Neural progenitor cell (in vitro differentiated cells): ENCODE results near the gene RRBP1. TPM values are rescaled to one million over a fixed set of nuclear protein-coding genes. Genes with fewer than 3 reads are reported as not detected.

Experiments used
- DNase-seq: peaks from one replicate; pipeline ENCODE4 v3.0.0-alpha.2; 2016; ENCODE audit warnings: low spot score
- H2AFZ ChIP-seq: fragments of 200-600 bp; sonication (generic); replicated peaks from 2 replicates; pipeline ENCODE4 v1.6.1; 2016; ENCODE audit warnings: antibody characterized with exemption
- H3F3A ChIP-seq: fragments of 200-600 bp; sonication (generic); 2 replicates; pipeline ENCODE4 v1.6.1; 2016; ENCODE audit warnings: antibody characterized with exemption, low read depth
- H3K27ac ChIP-seq: fragments of 200-600 bp; sonication (generic); 2 replicates; pipeline ENCODE4 v1.5.1; 2016; ENCODE audit warnings: mild to moderate bottlenecking
- H3K27me3 ChIP-seq: fragments of 200-600 bp; sonication (generic); 2 replicates; pipeline ENCODE4 v1.6.1; 2016; ENCODE audit warnings: mild to moderate bottlenecking, moderate library complexity
- H3K36me3 ChIP-seq: fragments of 200-600 bp; sonication (generic); 2 replicates; pipeline ENCODE4 v1.5.1; 2016
- H3K4me1 ChIP-seq: fragments of 200-600 bp; sonication (generic); 2 replicates; pipeline ENCODE4 v1.6.1; 2016; ENCODE audit warnings: mixed run types
- H3K4me2 ChIP-seq: fragments of 200-600 bp; sonication (generic); 2 replicates; pipeline ENCODE4 v1.6.1; 2016
- H3K4me3 ChIP-seq: fragments of 200-600 bp; sonication (generic); 2 replicates; pipeline ENCODE4 v1.5.1; 2016
- H3K79me2 ChIP-seq: fragments of 200-600 bp; sonication (generic); 2 replicates; pipeline ENCODE4 v1.6.1; 2016; ENCODE audit warnings: low read depth
- H3K9ac ChIP-seq: fragments of 200-600 bp; sonication (generic); 2 replicates; pipeline ENCODE4 v1.6.1; 2016
- H3K9me3 ChIP-seq: fragments of 200-600 bp; sonication (generic); 2 replicates; pipeline ENCODE4 v1.5.1; 2016; ENCODE audit warnings: low read depth
- H4K20me1 ChIP-seq: fragments of 200-600 bp; sonication (generic); 2 replicates; pipeline ENCODE4 v1.6.1; 2016; ENCODE audit warnings: low read depth
- H3K27ac Mint-ChIP-seq: 3 replicates; pipeline ENCODE4 v1.8.0; 2021; ENCODE audit warnings: mixed read lengths
- H3K27me3 Mint-ChIP-seq: 2 replicates; pipeline ENCODE4 v1.8.0; 2022; ENCODE audit warnings: low read depth, mild to moderate bottlenecking, inconsistent platforms, moderate library complexity, mixed read lengths; ENCODE audit not compliant: insufficient read depth
- H3K36me3 Mint-ChIP-seq: 3 replicates; pipeline ENCODE4 v1.8.0; 2021; ENCODE audit warnings: mixed read lengths
- H3K4me1 Mint-ChIP-seq: 3 replicates; pipeline ENCODE4 v1.8.0; 2021; ENCODE audit warnings: mixed read lengths
- H3K4me3 Mint-ChIP-seq: 3 replicates; pipeline ENCODE4 v1.8.0; 2021; ENCODE audit warnings: mild to moderate bottlenecking, moderate library complexity, mixed read lengths
- H3K9me3 Mint-ChIP-seq: 3 replicates; pipeline ENCODE4 v1.8.0; 2020; ENCODE audit warnings: mixed read lengths
- EZH2 ChIP-seq: fragments of 200-600 bp; sonication (generic); IDR thresholded peaks from 2 replicates; pipeline ENCODE4 v1.6.1; 2017; ENCODE audit warnings: antibody characterized with exemption, mild to moderate bottlenecking, moderate library complexity
- EZH2phosphoT487 ChIP-seq: fragments of 200-600 bp; sonication (generic); IDR thresholded peaks from 2 replicates; pipeline ENCODE4 v1.6.1; 2017; ENCODE audit warnings: antibody characterized with exemption
- total RNA-seq: library from RNA; depleted of rRNA; stranded (reverse); fragments of >200 nt; gene quantifications from 2 replicates; pipeline ENCODE4 v1.2.3, GENCODE V29; 2015; ENCODE audit warnings: low replicate concordance
- TF ChIP-seq, protein P1 (sequence below): fragments of 200-600 bp; sonication (generic); IDR thresholded peaks from 2 replicates; pipeline ENCODE4 v1.5.1; 2017; ENCODE audit warnings: antibody characterized with exemption, mild to moderate bottlenecking

RRBP1 gene
- total RNA-seq, 1 donor from 2014 or later: 18.2 TPM

- H3K27me3 ChIP-seq: no peaks in the 10 kb centered on the region
- H3K4me1 ChIP-seq: peaks cover 9% of the 10 kb centered on the region
- no peak overlapping the region for H3K27ac ChIP-seq
- no peak for DNase-seq
- no peaks in the 10 kb centered on the region for H3K9me3 Mint-ChIP-seq
- no peaks in the 10 kb centered on the region for H3K9me3 ChIP-seq
- peaks cover 6% of the 10 kb centered on the region for H4K20me1 ChIP-seq
- H3K36me3 Mint-ChIP-seq: peaks cover 13% of the 10 kb centered on the region
- H3K4me2 ChIP-seq: no peak overlapping the region
- no peak overlapping the region for H3K9ac ChIP-seq
- H3K79me2 ChIP-seq: no peaks in the 10 kb centered on the region
- peak overlapping the region; percentile 10 for H3K27ac Mint-ChIP-seq
- no peaks in the 10 kb centered on the region for H3K36me3 ChIP-seq
- H2AFZ ChIP-seq: no peak overlapping the region
- no peaks in the 10 kb centered on the region for H3F3A ChIP-seq
- no peak overlapping the region for H3K4me3 ChIP-seq
- TF ChIP-seq EZH2phosphoT487 (no peak), EZH2 (no peak)
- TF ChIP-seq, protein P1, sequence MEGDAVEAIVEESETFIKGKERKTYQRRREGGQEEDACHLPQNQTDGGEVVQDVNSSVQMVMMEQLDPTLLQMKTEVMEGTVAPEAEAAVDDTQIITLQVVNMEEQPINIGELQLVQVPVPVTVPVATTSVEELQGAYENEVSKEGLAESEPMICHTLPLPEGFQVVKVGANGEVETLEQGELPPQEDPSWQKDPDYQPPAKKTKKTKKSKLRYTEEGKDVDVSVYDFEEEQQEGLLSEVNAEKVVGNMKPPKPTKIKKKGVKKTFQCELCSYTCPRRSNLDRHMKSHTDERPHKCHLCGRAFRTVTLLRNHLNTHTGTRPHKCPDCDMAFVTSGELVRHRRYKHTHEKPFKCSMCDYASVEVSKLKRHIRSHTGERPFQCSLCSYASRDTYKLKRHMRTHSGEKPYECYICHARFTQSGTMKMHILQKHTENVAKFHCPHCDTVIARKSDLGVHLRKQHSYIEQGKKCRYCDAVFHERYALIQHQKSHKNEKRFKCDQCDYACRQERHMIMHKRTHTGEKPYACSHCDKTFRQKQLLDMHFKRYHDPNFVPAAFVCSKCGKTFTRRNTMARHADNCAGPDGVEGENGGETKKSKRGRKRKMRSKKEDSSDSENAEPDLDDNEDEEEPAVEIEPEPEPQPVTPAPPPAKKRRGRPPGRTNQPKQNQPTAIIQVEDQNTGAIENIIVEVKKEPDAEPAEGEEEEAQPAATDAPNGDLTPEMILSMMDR: no peak
- no peak overlapping the region for H3K4me3 Mint-ChIP-seq
- H3K27me3 Mint-ChIP-seq: no peaks in the 10 kb centered on the region
- H3K4me1 Mint-ChIP-seq: peaks cover 10% of the 10 kb centered on the region
Measured at GRCh38 chr20:17605131-17605660, 76.8 kb downstream of the RRBP1 start.

- TF ChIP-seq, protein P1: no peak
- TF ChIP-seq EZH2phosphoT487 (no peak), EZH2 (no peak)
- Histone ChIP-seq H3K9me3 (no peaks in the 10 kb centered on the region), H3K27me3 (no peaks in the 10 kb centered on the region), H2AFZ (no peak overlapping the region), H3K9ac (no peak overlapping the region), H3F3A (no peaks in the 10 kb centered on the region), H3K4me1 (peaks cover 9% of the 10 kb centered on the region), H3K79me2 (peaks cover 21% of the 10 kb centered on the region), H3K4me2 (no peak overlapping the region), H3K27ac (no peak overlapping the region), H4K20me1 (peaks cover 8% of the 10 kb centered on the region), H3K36me3 (no peaks in the 10 kb centered on the region), H3K4me3 (no peak overlapping the region)
- DNase-seq: no peak
- no peak overlapping the region for H3K4me3 Mint-ChIP-seq
- H3K9me3 Mint-ChIP-seq: peaks cover 3% of the 10 kb centered on the region
- peaks cover 12% of the 10 kb centered on the region for H3K36me3 Mint-ChIP-seq
- H3K4me1 Mint-ChIP-seq: peaks cover 10% of the 10 kb centered on the region
- H3K27ac Mint-ChIP-seq: no peak overlapping the region
- no peaks in the 10 kb centered on the region for H3K27me3 Mint-ChIP-seq
Measured at GRCh38 chr20:17602493-17602892, 79.5 kb downstream of the RRBP1 start.

DNA sequence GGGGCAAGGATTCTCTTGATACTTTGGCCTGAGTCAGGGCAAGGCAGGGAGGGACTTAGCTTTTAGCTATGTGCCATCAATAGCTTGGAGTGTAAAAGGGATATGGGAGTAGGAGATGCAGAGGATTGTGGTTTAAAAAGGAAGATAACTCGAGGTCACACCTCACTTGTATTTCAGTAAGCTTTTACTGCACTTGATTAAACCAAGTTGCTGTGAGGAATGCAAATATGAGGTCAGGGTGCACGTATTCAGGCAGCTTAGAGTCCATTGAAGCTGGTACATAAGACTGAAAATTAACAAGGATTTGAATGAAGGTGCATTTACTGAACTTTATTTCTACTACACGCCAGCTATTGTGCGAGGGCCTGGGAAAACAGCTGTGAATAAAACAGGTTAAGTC, 80.1 kb downstream of the RRBP1 start:
- Histone ChIP-seq H3K27ac (no peak overlapping the region), H3K36me3 (no peaks in the 10 kb centered on the region)
- no peaks in the 10 kb centered on the region for H3K27me3 Mint-ChIP-seq

More for the DNA sequence above, 80.1 kb downstream of the RRBP1 start:
- H3K4me3 Mint-ChIP-seq: no peak overlapping the region
- peaks cover 26% of the 10 kb centered on the region for H3K79me2 ChIP-seq
- H3K4me1 ChIP-seq: peaks cover 9% of the 10 kb centered on the region
- H4K20me1 ChIP-seq: peaks cover 8% of the 10 kb centered on the region
- no peak overlapping the region for H3K4me3 ChIP-seq
- no peak overlapping the region for H2AFZ ChIP-seq
- DNase-seq: no peak
- TF ChIP-seq, protein P1: no peak
- TF ChIP-seq EZH2phosphoT487 (no peak), EZH2 (no peak)
- H3K36me3 Mint-ChIP-seq: peaks cover 17% of the 10 kb centered on the region
- peaks cover 7% of the 10 kb centered on the region for H3K9me3 Mint-ChIP-seq
- peaks cover 10% of the 10 kb centered on the region for H3K4me1 Mint-ChIP-seq
- H3F3A ChIP-seq: no peaks in the 10 kb centered on the region
- H3K27ac Mint-ChIP-seq: no peak overlapping the region
- no peak overlapping the region for H3K4me2 ChIP-seq
- H3K9ac ChIP-seq: no peak overlapping the region
- no peaks in the 10 kb centered on the region for H3K9me3 ChIP-seq
- no peaks in the 10 kb centered on the region for H3K27me3 ChIP-seq
